Caco-2 (cell line): Measurements from ENCODE around the gene MAPKAP1. TPM values are rescaled to one million over a fixed set of nuclear protein-coding genes. Genes with fewer than 3 reads are reported as not detected.
A peak's percentile ranks its signal among the peaks of the same experiment; 100 is the strongest.

ENCODE experiments used
- BruUV-seq: library from RNA; stranded (reverse); fragments of 400-500 nt; replicated peaks from 2 replicates; lab custom pipeline; 2021; lab: Mats Ljungman, UMichigan
- CTCF ChIA-PET: fragments of 300-600 bp; sonication (Branson Sonifier 250); formaldehyde crosslinking; loops from one replicate; lab custom pipeline; 2022; ENCODE audit warnings: antibody characterized with exemption; lab: Charles Lee
- POLR2A ChIA-PET: fragments of 300-600 bp; sonication (Branson Sonifier 250); formaldehyde crosslinking; loops from one replicate; lab custom pipeline; 2022; ENCODE audit warnings: antibody characterized with exemption; lab: Charles Lee
- DNase-seq, 2 experiments: peaks; one replicate each; pipeline versions ENCODE4 v3.0.0 to v3.0.0-alpha.2; 2020 to 2022
- H3K27me3 ChIP-seq: replicated peaks from 2 replicates; pipeline ENCODE4 v1.6.0; 2011; ENCODE audit warnings: low read length; ENCODE audit not compliant: control insufficient read depth, insufficient read depth
- H3K36me3 ChIP-seq: 2 replicates; pipeline ENCODE4 v1.5.1; 2011; ENCODE audit warnings: low read length; ENCODE audit not compliant: control insufficient read depth, insufficient read depth
- H3K4me1 ChIP-seq: fragments of 250-450 bp; sonication (Bioruptor Pico); 2 replicates; pipeline ENCODE4 v1.5.1; 2020; ENCODE audit warnings: mild to moderate bottlenecking
- H3K4me3 ChIP-seq: 2 replicates; pipeline ENCODE4 v1.5.1; 2011; ENCODE audit warnings: low read depth, mild to moderate bottlenecking, control low read depth, low read length
- H3K9me3 ChIP-seq: fragments of 250-450 bp; sonication (Bioruptor Pico); 2 replicates; pipeline ENCODE4 v1.5.1; 2020; ENCODE audit warnings: mild to moderate bottlenecking, moderate library complexity
- H3K27ac Mint-ChIP-seq: one replicate; pipeline ENCODE4 v1.8.0; 2022; ENCODE audit warnings: mixed read lengths; ENCODE audit not compliant: unreplicated experiment
- H3K27me3 Mint-ChIP-seq: one replicate; pipeline ENCODE4 v1.8.0; 2022; ENCODE audit warnings: mixed read lengths; ENCODE audit not compliant: insufficient read depth, unreplicated experiment
- H3K36me3 Mint-ChIP-seq: one replicate; pipeline ENCODE4 v1.8.0; 2022; ENCODE audit warnings: mild to moderate bottlenecking, mixed read lengths; ENCODE audit not compliant: insufficient read depth, unreplicated experiment
- H3K4me1 Mint-ChIP-seq: one replicate; pipeline ENCODE4 v1.8.0; 2022; ENCODE audit warnings: low read depth, mixed read lengths; ENCODE audit not compliant: unreplicated experiment
- H3K4me3 Mint-ChIP-seq: one replicate; pipeline ENCODE4 v1.8.0; 2022; ENCODE audit warnings: mild to moderate bottlenecking, moderate library complexity, mixed read lengths; ENCODE audit not compliant: unreplicated experiment
- H3K9me3 Mint-ChIP-seq: one replicate; pipeline ENCODE4 v1.8.0; 2022; ENCODE audit warnings: mixed read lengths; ENCODE audit not compliant: unreplicated experiment
- intact Hi-C: fragments of 100-400 bp; cut with micrococcal nuclease; formaldehyde crosslinking; loops from one replicate; pipeline ENCODE4 v1.10.0; 2022; ENCODE audit not compliant: unreplicated experiment
- total RNA-seq: library from RNA; stranded (reverse); gene quantifications from 2 replicates; pipeline ENCODE4 v1.2.3, GENCODE V29; 2022
- TF ChIP-seq, protein P1 (sequence below), 2 experiments: fragments of 200-600 bp in 1 of 2; IDR thresholded peaks; 1 replicate in 1 of 2; 2 replicates in 1 of 2; pipeline versions ENCODE4 v1.5.1 to v1.8.0; 2011 to 2022; ENCODE audit warnings: antibody characterized with exemption in 1 of 2, control low read depth in 1 of 2, inconsistent platforms in 1 of 2, low read depth in 1 of 2, low read length in 1 of 2, mild to moderate bottlenecking in 1 of 2, moderate library complexity in 1 of 2; ENCODE audit not compliant: insufficient read depth in 1 of 2, severe bottlenecking in 1 of 2, unreplicated experiment in 1 of 2

Gene MAPKAP1
- total RNA-seq, 1 experiment from 2014 or later: 70.0 TPM

DNA sequence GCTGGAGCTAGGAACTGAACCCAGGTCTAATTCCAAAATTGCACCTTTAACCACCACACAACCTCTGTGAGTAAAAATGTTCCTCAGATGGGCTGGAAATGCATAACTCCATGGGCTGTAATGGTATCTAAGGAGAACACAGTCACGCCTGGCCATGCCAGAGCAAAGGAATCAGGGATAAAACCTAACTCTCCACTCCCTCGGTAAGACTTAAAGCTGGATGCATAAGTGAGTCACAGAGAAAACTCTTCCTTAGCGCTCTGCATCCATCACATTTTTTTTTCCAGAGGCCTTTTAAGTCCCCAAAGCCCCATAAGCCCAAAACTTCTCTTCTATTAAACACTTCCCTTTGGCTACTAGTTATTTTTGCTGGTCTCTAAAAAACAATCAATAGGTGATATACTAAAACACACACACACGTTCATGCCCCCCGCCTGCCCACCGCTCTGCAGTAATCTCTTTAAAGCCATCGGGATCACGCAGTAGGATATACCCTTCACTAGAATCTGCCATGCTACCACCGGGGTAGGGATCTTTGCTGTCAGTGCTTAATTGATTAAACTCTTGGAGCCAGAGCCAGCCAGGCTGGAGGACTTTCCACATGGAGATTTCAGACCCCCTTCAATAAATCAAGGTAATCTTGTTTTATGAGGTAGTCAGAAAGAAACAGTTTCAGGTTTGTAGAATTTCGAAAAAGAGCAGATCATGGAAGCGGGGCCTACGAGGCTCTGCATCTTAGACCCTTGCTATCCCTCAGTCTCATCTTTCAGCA, 212.9 kb downstream of the MAPKAP1 start:
- Mint-ChIP-seq H3K27ac (peak overlapping the region; percentile 16), H3K4me3 (no peak overlapping the region), H3K27me3 (no peaks in the 10 kb centered on the region), H3K4me1 (peaks cover 33% of the 10 kb centered on the region), H3K36me3 (peaks cover 4% of the 10 kb centered on the region), H3K9me3 (no peaks in the 10 kb centered on the region)
- H3K4me1 ChIP-seq: peaks cover 22% of the 10 kb centered on the region
- no peak for DNase-seq
- no peaks in the 10 kb centered on the region for H3K36me3 ChIP-seq
- H3K4me3 ChIP-seq: no peak overlapping the region
- ChIA-PET CTCF (no interaction called here), POLR2A (no interaction called here)
- intact Hi-C loops: no loop called here
- H3K9me3 ChIP-seq: no peaks in the 10 kb centered on the region
- no TSS peak for BruUV-seq
- H3K27me3 ChIP-seq: no peaks in the 10 kb centered on the region
- TF ChIP-seq, protein P1, sequence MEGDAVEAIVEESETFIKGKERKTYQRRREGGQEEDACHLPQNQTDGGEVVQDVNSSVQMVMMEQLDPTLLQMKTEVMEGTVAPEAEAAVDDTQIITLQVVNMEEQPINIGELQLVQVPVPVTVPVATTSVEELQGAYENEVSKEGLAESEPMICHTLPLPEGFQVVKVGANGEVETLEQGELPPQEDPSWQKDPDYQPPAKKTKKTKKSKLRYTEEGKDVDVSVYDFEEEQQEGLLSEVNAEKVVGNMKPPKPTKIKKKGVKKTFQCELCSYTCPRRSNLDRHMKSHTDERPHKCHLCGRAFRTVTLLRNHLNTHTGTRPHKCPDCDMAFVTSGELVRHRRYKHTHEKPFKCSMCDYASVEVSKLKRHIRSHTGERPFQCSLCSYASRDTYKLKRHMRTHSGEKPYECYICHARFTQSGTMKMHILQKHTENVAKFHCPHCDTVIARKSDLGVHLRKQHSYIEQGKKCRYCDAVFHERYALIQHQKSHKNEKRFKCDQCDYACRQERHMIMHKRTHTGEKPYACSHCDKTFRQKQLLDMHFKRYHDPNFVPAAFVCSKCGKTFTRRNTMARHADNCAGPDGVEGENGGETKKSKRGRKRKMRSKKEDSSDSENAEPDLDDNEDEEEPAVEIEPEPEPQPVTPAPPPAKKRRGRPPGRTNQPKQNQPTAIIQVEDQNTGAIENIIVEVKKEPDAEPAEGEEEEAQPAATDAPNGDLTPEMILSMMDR (IDR thresholded peaks at IDR 0.05; ENCODE audit: insufficient read depth in 1 of 2, low read depth in 1 of 2, low read length in 1 of 2, severe bottlenecking in 1 of 2, unreplicated experiment in 1 of 2): no peak

DNA sequence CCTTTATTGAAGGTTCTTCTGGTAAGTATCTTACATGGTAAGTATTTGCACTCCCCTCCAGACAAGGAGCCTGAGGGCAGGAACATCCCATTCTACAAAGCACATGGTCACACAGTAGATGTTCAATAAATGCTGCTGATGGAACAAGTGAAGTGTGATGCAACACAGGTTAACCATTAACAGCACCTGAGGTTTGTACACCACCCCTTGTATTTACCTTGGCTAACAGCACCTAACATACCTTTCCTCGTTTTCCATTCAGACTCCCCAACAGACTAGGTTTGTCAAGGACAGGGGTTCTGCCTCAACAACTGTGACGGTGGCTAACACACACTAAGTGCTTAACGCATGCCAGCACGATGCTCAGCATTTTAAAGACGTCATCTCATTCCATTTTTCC, 213.6 kb downstream of the MAPKAP1 start:
- no peak overlapping the region for H3K4me3 ChIP-seq
- no peaks in the 10 kb centered on the region for H3K36me3 ChIP-seq
- POLR2A ChIA-PET: no interaction called here
- intact Hi-C loops: no loop called here
- peaks cover 4% of the 10 kb centered on the region for H3K36me3 Mint-ChIP-seq
- no peaks in the 10 kb centered on the region for H3K9me3 Mint-ChIP-seq
- peaks cover 22% of the 10 kb centered on the region for H3K4me1 ChIP-seq
- TF ChIP-seq, protein P1 (IDR thresholded peaks at IDR 0.05; ENCODE audit: insufficient read depth in 1 of 2, low read depth in 1 of 2, low read length in 1 of 2, severe bottlenecking in 1 of 2, unreplicated experiment in 1 of 2): no peak
- H3K4me3 Mint-ChIP-seq: no peak overlapping the region
- CTCF ChIA-PET: no interaction called here
- peak overlapping the region; percentile 16 for H3K27ac Mint-ChIP-seq
- no TSS peak for BruUV-seq
- H3K27me3 ChIP-seq: no peaks in the 10 kb centered on the region
- no peaks in the 10 kb centered on the region for H3K9me3 ChIP-seq
- peak; percentile 56 to 60 for DNase-seq
- H3K27me3 Mint-ChIP-seq: no peaks in the 10 kb centered on the region
- peaks cover 33% of the 10 kb centered on the region for H3K4me1 Mint-ChIP-seq

DNA sequence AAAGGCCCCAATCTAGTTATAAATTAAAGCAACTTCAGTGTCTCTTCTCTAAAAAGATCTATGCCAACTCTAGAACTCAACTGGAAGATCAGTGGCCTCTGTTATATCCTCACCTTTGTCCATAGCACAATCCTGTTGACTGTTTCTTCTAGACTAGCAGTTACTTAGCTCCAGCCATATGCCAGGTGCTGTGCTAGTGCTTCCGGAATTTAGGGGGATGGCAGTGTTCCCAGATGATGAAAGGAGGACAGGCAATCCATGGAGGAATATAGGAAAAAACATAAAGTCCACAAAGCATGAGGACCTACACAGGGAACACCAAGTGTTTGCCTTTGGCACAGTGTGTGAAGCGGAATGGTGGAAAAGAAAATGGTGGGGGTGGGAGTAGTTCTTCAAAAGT, 214.3 kb downstream of the MAPKAP1 start:
- no peaks in the 10 kb centered on the region for H3K27me3 ChIP-seq
- H3K36me3 Mint-ChIP-seq: peaks cover 4% of the 10 kb centered on the region
- peaks cover 22% of the 10 kb centered on the region for H3K4me1 ChIP-seq
- H3K9me3 ChIP-seq: no peaks in the 10 kb centered on the region
- H3K4me3 Mint-ChIP-seq: no peak overlapping the region
- H3K9me3 Mint-ChIP-seq: no peaks in the 10 kb centered on the region
- no peak for DNase-seq
- POLR2A ChIA-PET: no interaction called here
- intact Hi-C loops: no loop called here
- H3K27ac Mint-ChIP-seq: peak overlapping the region; percentile 16
- BruUV-seq: no TSS peak
- H3K36me3 ChIP-seq: no peaks in the 10 kb centered on the region
- H3K27me3 Mint-ChIP-seq: no peaks in the 10 kb centered on the region
- CTCF ChIA-PET: no interaction called here
- H3K4me3 ChIP-seq: no peak overlapping the region
- peaks cover 33% of the 10 kb centered on the region for H3K4me1 Mint-ChIP-seq
- TF ChIP-seq, protein P1 (IDR thresholded peaks at IDR 0.05; ENCODE audit: insufficient read depth in 1 of 2, low read depth in 1 of 2, low read length in 1 of 2, severe bottlenecking in 1 of 2, unreplicated experiment in 1 of 2): no peak
